Pulmonary artery endothelial cell (primary cell): ENCODE results near the gene MEGF9. TPM values are rescaled to one million over a fixed set of nuclear protein-coding genes. Genes with fewer than 3 reads are reported as not detected.

Source experiments
- total RNA-seq: library from RNA; depleted of rRNA; stranded (reverse); fragments of >200 nt; gene quantifications from 2 replicates; pipeline ENCODE4 v1.2.3, GENCODE V29; 2014

MEGF9 gene
- total RNA-seq, 1 donor from 2014 or later: 16.5 TPM

Other genes starting within 250 kb of the MEGF9 start
- gene CDK5RAP2, start 134.3 kb downstream of the MEGF9 start, total RNA-seq: 26.5 and 34.9 TPM in 2 replicates
- gene FBXW2, start 78.9 kb upstream of the MEGF9 start, total RNA-seq: 39.1 and 49.9 TPM in 2 replicates
- gene PSMD5, start 128.5 kb upstream of the MEGF9 start, total RNA-seq: 31.9 and 40.2 TPM in 2 replicates
- 40.5 and 94.0 TPM in 2 replicates for gene PHF19, start 162.7 kb upstream of the MEGF9 start, total RNA-seq
- 1.7 and 2.5 TPM in 2 replicates for gene TRAF1, start 212.3 kb upstream of the MEGF9 start, total RNA-seq